Endodermal cell (in vitro differentiated cells): ENCODE data around the gene CD244. TPM values are rescaled to one million over a fixed set of nuclear protein-coding genes. Genes with fewer than 3 reads are reported as not detected.

ENCODE experiments used
- DNase-seq: peaks from one replicate; pipeline ENCODE4 v3.0.0-alpha.2; 2017
- H3K27ac ChIP-seq: 2 replicates; pipeline ENCODE4 v1.5.1; 2013; ENCODE audit warnings: mild to moderate bottlenecking, low read depth, low read length, moderate library complexity
- H3K27me3 ChIP-seq: 2 replicates; pipeline ENCODE4 v1.6.1; 2013; ENCODE audit warnings: mild to moderate bottlenecking, low read length, moderate library complexity; ENCODE audit not compliant: insufficient read depth, control insufficient read depth, poor library complexity, severe bottlenecking
- H3K36me3 ChIP-seq: 2 replicates; pipeline ENCODE4 v1.7.0; 2013; ENCODE audit warnings: mild to moderate bottlenecking, low read length, moderate library complexity; ENCODE audit not compliant: control insufficient read depth, insufficient read depth
- H3K4me1 ChIP-seq: one replicate; pipeline ENCODE4 v1.7.0; 2013; ENCODE audit warnings: low read length; ENCODE audit not compliant: control insufficient read depth, insufficient read depth
- H3K4me3 ChIP-seq: 2 replicates; pipeline ENCODE4 v1.5.1; 2013; ENCODE audit warnings: mild to moderate bottlenecking, low read length, moderate library complexity
- H3K9ac ChIP-seq: 2 replicates; pipeline ENCODE4 v1.6.1; 2013; ENCODE audit warnings: mild to moderate bottlenecking, low read length, moderate library complexity; ENCODE audit not compliant: poor library complexity, severe bottlenecking; ENCODE audit errors: extremely low read depth
- H3K9me3 ChIP-seq: 2 replicates; pipeline ENCODE4 v1.6.1; 2013; ENCODE audit warnings: mild to moderate bottlenecking, low read length, moderate library complexity; ENCODE audit not compliant: control insufficient read depth
- H3K27ac Mint-ChIP-seq: 2 replicates; pipeline ENCODE4 v1.8.0; 2020; ENCODE audit warnings: mixed read lengths
- H3K27me3 Mint-ChIP-seq: 2 replicates; pipeline ENCODE4 v1.8.0; 2021; ENCODE audit warnings: mild to moderate bottlenecking, mixed read lengths; ENCODE audit not compliant: insufficient read depth
- H3K36me3 Mint-ChIP-seq: 2 replicates; pipeline ENCODE4 v1.8.0; 2020; ENCODE audit warnings: low read depth, mixed read lengths
- H3K4me1 Mint-ChIP-seq: 2 replicates; pipeline ENCODE4 v1.8.0; 2020; ENCODE audit warnings: mixed read lengths
- H3K4me3 Mint-ChIP-seq: 2 replicates; pipeline ENCODE4 v1.8.0; 2020; ENCODE audit warnings: mild to moderate bottlenecking, moderate library complexity, mixed read lengths
- H3K9me3 Mint-ChIP-seq: 2 replicates; pipeline ENCODE4 v1.8.0; 2020; ENCODE audit warnings: mild to moderate bottlenecking, mixed read lengths
- CTCF ChIP-seq: fragments of 200-600 bp; sonication (generic); conservative IDR thresholded peaks from 2 replicates; pipeline ENCODE4 v1.5.0; 2021; ENCODE audit warnings: antibody characterized with exemption, mild to moderate bottlenecking
- WGBS, 2 experiments: methylation state at CpG; one replicate each; pipeline versions ENCODE4 v1.1.5 to v1.1.7; 2013; ENCODE audit warnings: missing lambda C conversion rate in 2 of 2, mixed read lengths in 1 of 2; ENCODE audit not compliant: insufficient coverage in 1 of 2, insufficient read length in 1 of 2; 5-methylcytosine and 5-hydroxymethylcytosine counted together
- total RNA-seq, 2 donors: library from RNA; stranded (reverse); fragmentation: NEBNext Ultra II Directional in 1 of 2; extraction: Animal tissue kit (Norgen Biotek cat#: 25700) in 1 of 2; gene quantifications; 2 replicates in 1 of 2; 3 replicates in 1 of 2; pipeline ENCODE4 v1.2.1, GENCODE V29; 2021

The CD244 gene
- total RNA-seq, 2 donors from 2014 or later = 0.31 TPM; not detected in 1

GRCh38 chr1:160814316-160814715 lies 48.4 kb downstream of the CD244 start:
- no peaks in the 10 kb centered on the region for H3K9me3 Mint-ChIP-seq
- Histone ChIP-seq H3K4me1 (no peaks in the 10 kb centered on the region), H3K9me3 (no peaks in the 10 kb centered on the region), H3K4me3 (no peak overlapping the region), H3K36me3 (no peaks in the 10 kb centered on the region), H3K27me3 (no peaks in the 10 kb centered on the region), H3K9ac (no peak overlapping the region), H3K27ac (no peak overlapping the region)
- no peaks in the 10 kb centered on the region for H3K27me3 Mint-ChIP-seq
- no peaks in the 10 kb centered on the region for H3K36me3 Mint-ChIP-seq
- H3K4me3 Mint-ChIP-seq = no peak overlapping the region
- H3K27ac Mint-ChIP-seq = no peak overlapping the region
- H3K4me1 Mint-ChIP-seq = peaks cover 14% of the 10 kb centered on the region
- TF ChIP-seq CTCF = no peak
- WGBS, 2 experiments = 91% methylated on average over 5 to 6 of the region's 6 CpGs
- DNase-seq = no peak

- Histone ChIP-seq H3K4me1 (no peaks in the 10 kb centered on the region), H3K4me3 (no peak overlapping the region), H3K27ac (no peak overlapping the region), H3K27me3 (no peaks in the 10 kb centered on the region), H3K9ac (no peak overlapping the region), H3K9me3 (no peaks in the 10 kb centered on the region), H3K36me3 (no peaks in the 10 kb centered on the region)
- no peaks in the 10 kb centered on the region for H3K9me3 Mint-ChIP-seq
- WGBS, 2 experiments = 89 to 100% methylated on average over 2 to 7 of the region's 7 CpGs
- no peak overlapping the region for H3K27ac Mint-ChIP-seq
- H3K27me3 Mint-ChIP-seq = no peaks in the 10 kb centered on the region
- no peak for DNase-seq
- no peaks in the 10 kb centered on the region for H3K36me3 Mint-ChIP-seq
- peaks cover 9% of the 10 kb centered on the region for H3K4me1 Mint-ChIP-seq
- no peak overlapping the region for H3K4me3 Mint-ChIP-seq
- no peak for TF ChIP-seq CTCF
These were observed 49.5 kb downstream of the CD244 start for GRCh38 chr1:160813215-160813614.

- no peak overlapping the region for H3K27ac ChIP-seq
- no peaks in the 10 kb centered on the region for H3K27me3 ChIP-seq
- peaks cover 13% of the 10 kb centered on the region for H3K9me3 ChIP-seq
- no peak overlapping the region for H3K9ac ChIP-seq
- H3K4me1 ChIP-seq = no peaks in the 10 kb centered on the region
- Mint-ChIP-seq H3K36me3 (no peaks in the 10 kb centered on the region), H3K27ac (no peak overlapping the region), H3K9me3 (peaks cover 12% of the 10 kb centered on the region), H3K4me1 (peaks cover 5% of the 10 kb centered on the region), H3K27me3 (no peaks in the 10 kb centered on the region), H3K4me3 (no peak overlapping the region)
- no peaks in the 10 kb centered on the region for H3K36me3 ChIP-seq
- DNase-seq = no peak
- TF ChIP-seq CTCF = no peak
- H3K4me3 ChIP-seq = no peak overlapping the region
- WGBS, 2 experiments = 92 to 100% methylated on average over 2 of the region's 2 CpGs
These were observed 51.5 kb downstream of the CD244 start for GRCh38 chr1:160811147-160811546.
